NOMO-1 (cell line): ENCODE measurements around the gene MED12.
A peak's percentile ranks its signal among the peaks of the same experiment; 100 is the strongest.

ENCODE experiments used
- DNase-seq, 2 experiments: peaks; one replicate each; lab custom pipeline; 2025; ENCODE audit not compliant: unreplicated experiment in 2 of 2; lab: John Stamatoyannopoulos, UW

The MED12 gene

GRCh38 chrX:71106427-71106826 is 12.0 kb upstream of the MED12 start, which contains the start of gene CXorf65:
Gene CXorf65 (minus strand): TSS chrX:71106740. CDS start chrX:71106556, 184 bp downstream.
- no peak for DNase-seq

DNA sequence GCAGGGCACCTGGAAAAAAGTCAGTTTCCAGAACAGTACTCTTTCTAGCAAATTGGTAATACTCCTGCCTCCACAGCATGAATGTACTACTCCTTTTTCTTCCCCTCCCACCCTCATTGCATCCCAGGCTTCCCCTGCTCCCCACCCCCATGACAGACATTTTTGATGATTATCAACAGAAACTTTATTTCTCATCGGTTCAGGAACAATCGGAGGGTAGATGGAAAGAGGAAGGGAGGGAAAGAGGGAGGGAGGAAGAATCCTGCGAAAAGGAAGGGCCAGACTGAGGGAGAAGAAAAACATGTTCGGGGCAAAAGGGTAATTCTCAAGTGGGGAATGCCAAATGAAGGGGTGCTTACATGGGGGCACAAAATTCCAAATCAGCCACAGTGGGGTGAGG is 11.2 kb upstream of the MED12 start:
- DNase-seq: no peak

DNA sequence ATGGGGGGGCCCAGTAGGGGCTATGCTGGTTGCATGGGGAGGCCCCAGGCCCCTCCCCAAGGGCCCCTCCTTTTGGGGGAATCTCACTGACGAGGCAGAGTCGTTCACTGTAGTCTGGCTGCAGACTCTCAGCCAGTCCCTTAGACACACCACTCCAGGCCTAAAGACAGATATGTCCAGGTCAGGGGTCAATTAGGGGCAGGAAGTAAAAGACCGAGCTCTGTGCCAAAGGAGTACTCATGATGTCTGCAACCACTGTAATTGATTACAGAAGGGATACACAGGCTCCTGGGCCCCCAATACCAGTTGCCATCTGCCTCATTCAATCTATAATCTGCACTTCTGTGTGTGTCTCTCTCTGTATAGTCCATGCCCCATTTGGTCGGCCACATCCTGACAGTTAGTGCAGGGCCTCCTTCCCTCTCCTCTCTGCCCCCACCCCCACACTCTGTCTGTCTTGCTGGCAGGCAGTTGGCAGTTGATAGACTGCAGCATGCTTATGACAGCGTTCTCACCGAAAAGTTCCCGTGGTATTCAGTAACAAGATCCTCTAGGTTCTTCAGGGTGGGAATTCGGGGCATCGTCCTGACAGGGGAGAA is 10.5 kb upstream of the MED12 start:
- DNase-seq: peak; percentile 33 to 62

- no peak for DNase-seq
Measured at GRCh38 chrX:71109051-71109450, 9.3 kb upstream of the MED12 start.

DNA sequence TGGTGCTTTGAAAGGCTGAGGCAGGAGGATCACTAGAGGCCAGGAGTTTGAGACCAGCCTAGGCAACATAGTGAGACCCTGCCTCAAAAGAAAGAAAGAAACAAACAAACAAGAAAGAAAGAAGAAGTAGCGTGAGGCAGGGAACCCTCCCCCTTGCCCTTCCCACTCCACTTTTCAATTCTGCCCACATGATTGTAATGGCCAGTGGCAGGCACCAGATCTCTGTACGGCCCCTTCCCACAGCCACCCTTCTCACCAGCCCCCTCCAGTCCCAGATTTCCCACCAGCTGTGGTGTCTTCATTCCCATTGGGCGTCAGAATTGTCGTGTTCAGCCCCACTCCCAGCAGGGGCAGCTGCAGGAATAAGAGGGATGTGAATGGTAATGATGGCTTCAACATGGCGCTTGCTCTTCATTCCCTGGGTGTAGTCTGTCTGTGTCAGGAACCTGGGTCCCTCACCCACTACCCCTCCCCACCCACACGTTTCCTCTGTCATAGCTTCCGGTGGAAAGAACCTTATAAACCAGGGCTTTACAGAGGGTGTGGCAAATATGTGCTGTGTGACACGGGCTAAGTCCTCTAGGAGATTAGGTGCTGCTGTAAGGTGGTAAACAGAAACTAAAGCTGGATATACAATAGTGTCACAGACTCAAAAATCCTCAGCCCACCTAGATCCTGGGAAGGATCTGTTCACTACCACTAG is 7.1 kb upstream of the MED12 start, which contains the start of gene IL2RG:
TSS of gene IL2RG (minus strand) at position 437 of the 703 bp plus-strand sequence. CDS start at position 399, 38 bp downstream.
- no peak for DNase-seq

GRCh38 chrX:71111921-71112431 is 6.4 kb upstream of the MED12 start:
- no peak for DNase-seq

- no peak for DNase-seq
Measured at GRCh38 chrX:71117358-71117757, 1.0 kb upstream of the MED12 start.

GRCh38 chrX:71118985-71119535 is 664 bp downstream of the MED12 start:
- DNase-seq: no peak

- no peak for DNase-seq
Measured at GRCh38 chrX:71128166-71128833, 9.9 kb downstream of the MED12 start.

GRCh38 chrX:71128915-71129765 is 10.7 kb downstream of the MED12 start:
- DNase-seq: peak; percentile 43 to 47

DNA sequence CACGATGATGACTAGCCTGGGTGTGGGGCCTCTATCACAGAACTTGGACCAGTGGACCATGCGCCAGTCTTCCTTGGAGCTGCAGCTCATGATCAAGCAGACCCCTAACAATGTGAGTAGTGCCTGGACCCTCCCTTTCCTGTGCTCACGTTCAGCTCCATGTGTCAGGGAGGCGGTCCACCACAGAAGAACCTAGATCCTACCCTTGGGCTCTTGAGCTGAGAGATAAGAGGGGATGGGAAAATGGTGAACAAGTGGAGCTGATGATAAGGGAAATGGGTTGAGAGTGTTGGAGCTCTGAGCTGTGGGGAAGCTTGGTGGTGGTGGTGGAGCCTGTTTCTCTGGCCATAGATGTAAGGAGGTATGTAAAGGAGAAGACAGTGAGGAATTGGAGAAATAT is 13.1 kb downstream of the MED12 start:
- no peak for DNase-seq

DNA sequence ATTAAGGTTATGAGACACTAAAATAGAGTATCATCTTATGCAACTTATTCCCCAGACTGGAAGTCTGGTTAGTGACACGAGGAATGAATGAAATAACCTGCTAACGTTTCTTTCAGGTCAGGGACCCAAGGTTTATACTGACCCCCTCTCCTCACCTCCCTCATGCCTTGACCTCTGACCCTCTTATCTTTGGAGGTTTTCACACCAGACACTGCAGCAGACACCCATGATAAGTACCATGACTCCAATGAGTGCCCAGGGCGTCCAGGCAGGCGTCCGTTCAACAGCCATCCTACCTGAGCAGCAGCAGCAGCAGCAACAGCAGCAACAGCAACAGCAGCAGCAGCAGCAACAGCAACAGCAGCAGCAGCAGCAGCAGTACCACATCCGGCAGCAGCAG is 22.0 kb downstream of the MED12 start:
- no peak for DNase-seq

GRCh38 chrX:71143508-71143907 is 25.1 kb downstream of the MED12 start:
- no peak for DNase-seq

DNA sequence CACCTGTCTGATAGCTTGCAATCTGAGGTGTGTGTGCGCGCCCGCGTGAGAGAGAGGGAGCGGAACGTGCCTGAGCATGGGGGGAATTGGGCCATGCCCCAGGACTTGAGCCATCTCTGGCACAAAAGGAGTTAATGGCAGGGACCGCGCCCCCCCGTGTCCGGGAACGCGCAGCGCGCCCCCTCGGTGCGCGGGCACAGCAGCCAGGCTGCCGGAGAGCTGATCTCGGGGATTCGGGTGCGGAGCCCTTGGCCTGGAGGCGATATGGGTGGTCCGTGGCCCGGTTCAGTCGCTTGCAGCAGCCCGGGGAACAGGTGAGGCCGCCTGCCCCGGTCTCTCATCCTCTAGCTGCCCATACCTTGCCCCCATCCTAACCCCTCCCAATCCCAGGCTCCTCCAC is 26.3 kb downstream of the MED12 start, which contains the start of gene NLGN3:
TSS of gene NLGN3 (plus strand) at position 191 of the 400 bp plus-strand sequence. CDS start 2,909 bp downstream, outside the sequence.
- DNase-seq: no peak

DNA sequence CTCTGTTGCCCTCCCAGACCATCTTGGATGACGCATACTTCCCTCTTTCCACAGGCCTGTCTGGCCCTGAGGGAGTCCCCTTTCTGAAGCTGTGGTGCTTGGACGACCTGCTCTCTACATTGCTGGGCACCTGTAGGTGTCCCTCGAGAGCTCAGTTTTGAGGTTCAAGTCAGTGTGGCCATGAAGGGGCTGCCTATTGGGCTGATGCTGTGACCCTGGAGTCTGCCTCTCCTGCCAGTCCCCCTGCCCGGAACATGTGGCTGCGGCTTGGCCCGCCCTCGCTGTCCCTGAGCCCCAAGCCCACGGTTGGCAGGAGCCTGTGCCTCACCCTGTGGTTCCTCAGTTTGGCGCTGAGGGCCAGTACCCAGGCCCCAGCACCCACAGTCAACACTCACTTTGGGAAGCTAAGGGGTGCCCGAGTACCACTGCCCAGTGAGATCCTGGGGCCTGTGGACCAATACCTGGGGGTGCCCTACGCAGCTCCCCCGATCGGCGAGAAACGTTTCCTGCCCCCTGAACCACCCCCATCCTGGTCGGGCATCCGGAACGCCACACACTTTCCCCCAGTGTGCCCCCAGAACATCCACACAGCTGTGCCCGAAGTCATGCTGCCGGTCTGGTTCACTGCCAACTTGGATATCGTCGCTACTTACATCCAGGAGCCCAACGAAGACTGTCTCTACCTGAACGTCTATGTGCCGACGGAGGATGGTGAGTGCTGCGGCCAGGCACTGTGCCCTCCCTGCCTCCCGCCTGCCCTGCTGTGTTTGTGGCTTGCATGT is 29.3 kb downstream of the MED12 start:
- peak in 1 of 2 experiments; percentile 7 for DNase-seq

DNA sequence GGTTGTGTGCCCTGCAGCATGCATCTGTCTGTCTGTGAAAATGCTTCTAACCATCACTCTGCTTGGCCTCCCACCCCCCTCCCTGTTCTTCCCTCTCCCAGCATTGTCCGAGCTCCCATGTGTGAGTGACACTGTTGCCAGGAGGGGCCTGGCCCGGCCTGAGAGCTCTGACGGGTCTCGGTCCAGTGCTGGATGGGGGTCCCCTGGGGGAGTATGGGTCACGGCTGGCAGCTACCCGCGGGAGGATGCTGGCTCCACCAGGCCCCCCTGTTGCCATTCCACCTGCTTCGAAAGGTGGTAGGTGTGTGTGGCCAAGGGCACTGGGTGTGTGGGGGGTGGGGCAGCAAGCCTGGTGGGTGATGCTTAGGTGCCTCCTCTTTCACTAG is 29.9 kb downstream of the MED12 start:
- DNase-seq: no peak

DNA sequence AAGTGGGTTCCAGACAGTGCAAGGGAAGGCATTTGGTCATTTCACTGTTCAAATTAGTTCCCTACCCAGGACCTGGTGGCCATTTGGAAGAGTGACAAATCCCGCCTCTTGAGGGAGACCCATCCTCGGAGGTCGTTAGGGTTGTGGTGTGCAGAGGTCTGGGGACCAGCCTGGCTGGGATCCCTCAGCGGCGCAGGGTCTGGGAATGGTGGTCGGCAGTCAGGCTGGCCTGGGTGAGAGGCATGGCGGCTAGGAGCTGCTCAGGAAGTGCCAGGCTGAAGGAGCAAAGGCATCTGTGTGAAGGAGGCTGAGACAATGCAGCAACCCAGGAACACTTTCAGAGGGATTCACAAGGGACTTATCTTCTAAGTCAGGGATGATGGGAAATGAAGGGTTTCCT is 33.0 kb downstream of the MED12 start:
- no peak for DNase-seq

GRCh38 chrX:71154196-71154595 is 35.8 kb downstream of the MED12 start:
- DNase-seq: no peak

DNA sequence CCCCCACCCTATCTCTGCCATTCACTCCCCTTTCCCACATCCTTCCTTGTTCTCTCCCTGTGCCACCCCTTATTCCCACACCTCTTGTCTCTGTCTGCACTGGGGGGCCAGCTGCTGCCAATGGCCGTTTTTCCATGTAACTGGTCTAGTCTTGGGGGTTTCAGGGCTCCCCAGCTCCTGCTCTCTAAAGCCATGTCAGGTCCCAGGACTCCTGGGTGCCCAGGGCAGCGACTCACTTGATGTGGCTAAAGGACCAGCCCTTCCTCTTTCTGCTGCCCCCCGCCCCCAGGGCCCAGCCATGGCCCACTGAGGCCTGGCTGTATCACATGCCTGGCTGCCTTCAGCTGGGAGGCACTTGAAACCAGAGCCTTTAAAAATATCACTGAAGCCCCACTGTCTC is 36.2 kb downstream of the MED12 start:
- no peak for DNase-seq

DNA sequence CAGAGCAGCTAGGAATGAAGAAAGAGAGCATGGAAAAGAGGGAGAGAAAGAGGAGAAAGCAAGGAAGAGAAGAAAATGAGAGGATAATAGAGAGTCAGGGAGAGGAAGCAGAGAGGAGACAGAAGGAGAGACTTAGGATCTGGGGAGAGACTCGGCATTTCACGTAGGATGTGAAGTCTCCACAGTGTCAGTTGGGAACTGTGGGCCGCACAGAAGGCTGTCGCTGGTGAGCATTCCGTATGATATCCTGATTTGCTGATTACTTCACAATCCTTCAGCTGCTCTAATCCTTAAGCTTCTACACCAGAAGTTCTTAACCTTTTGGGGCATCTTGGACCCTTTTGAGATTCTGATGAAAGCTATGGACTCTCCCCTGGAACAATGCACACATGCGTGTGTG is 40.2 kb downstream of the MED12 start:
- no peak for DNase-seq
